Caco-2 (cell line): ENCODE measurements around the gene DPEP3. TPM values are rescaled to one million over a fixed set of nuclear protein-coding genes. Genes with fewer than 3 reads are reported as not detected.

Experiments
- BruUV-seq: library from RNA; stranded (reverse); fragments of 400-500 nt; replicated peaks from 2 replicates; lab custom pipeline; 2021; lab: Mats Ljungman, UMichigan
- CTCF ChIA-PET: fragments of 300-600 bp; sonication (Branson Sonifier 250); formaldehyde crosslinking; loops from one replicate; lab custom pipeline; 2022; ENCODE audit warnings: antibody characterized with exemption; lab: Charles Lee
- POLR2A ChIA-PET: fragments of 300-600 bp; sonication (Branson Sonifier 250); formaldehyde crosslinking; loops from one replicate; lab custom pipeline; 2022; ENCODE audit warnings: antibody characterized with exemption; lab: Charles Lee
- DNase-seq, 2 experiments: peaks; one replicate each; pipeline versions ENCODE4 v3.0.0 to v3.0.0-alpha.2; 2020 to 2022
- H3K27me3 ChIP-seq: replicated peaks from 2 replicates; pipeline ENCODE4 v1.6.0; 2011; ENCODE audit warnings: low read length; ENCODE audit not compliant: control insufficient read depth, insufficient read depth
- H3K36me3 ChIP-seq: 2 replicates; pipeline ENCODE4 v1.5.1; 2011; ENCODE audit warnings: low read length; ENCODE audit not compliant: control insufficient read depth, insufficient read depth
- H3K4me1 ChIP-seq: fragments of 250-450 bp; sonication (Bioruptor Pico); 2 replicates; pipeline ENCODE4 v1.5.1; 2020; ENCODE audit warnings: mild to moderate bottlenecking
- H3K4me3 ChIP-seq: 2 replicates; pipeline ENCODE4 v1.5.1; 2011; ENCODE audit warnings: low read depth, mild to moderate bottlenecking, control low read depth, low read length
- H3K9me3 ChIP-seq: fragments of 250-450 bp; sonication (Bioruptor Pico); 2 replicates; pipeline ENCODE4 v1.5.1; 2020; ENCODE audit warnings: mild to moderate bottlenecking, moderate library complexity
- H3K27ac Mint-ChIP-seq: one replicate; pipeline ENCODE4 v1.8.0; 2022; ENCODE audit warnings: mixed read lengths; ENCODE audit not compliant: unreplicated experiment
- H3K27me3 Mint-ChIP-seq: one replicate; pipeline ENCODE4 v1.8.0; 2022; ENCODE audit warnings: mixed read lengths; ENCODE audit not compliant: insufficient read depth, unreplicated experiment
- H3K36me3 Mint-ChIP-seq: one replicate; pipeline ENCODE4 v1.8.0; 2022; ENCODE audit warnings: mild to moderate bottlenecking, mixed read lengths; ENCODE audit not compliant: insufficient read depth, unreplicated experiment
- H3K4me1 Mint-ChIP-seq: one replicate; pipeline ENCODE4 v1.8.0; 2022; ENCODE audit warnings: low read depth, mixed read lengths; ENCODE audit not compliant: unreplicated experiment
- H3K4me3 Mint-ChIP-seq: one replicate; pipeline ENCODE4 v1.8.0; 2022; ENCODE audit warnings: mild to moderate bottlenecking, moderate library complexity, mixed read lengths; ENCODE audit not compliant: unreplicated experiment
- H3K9me3 Mint-ChIP-seq: one replicate; pipeline ENCODE4 v1.8.0; 2022; ENCODE audit warnings: mixed read lengths; ENCODE audit not compliant: unreplicated experiment
- intact Hi-C: fragments of 100-400 bp; cut with micrococcal nuclease; formaldehyde crosslinking; loops from one replicate; pipeline ENCODE4 v1.10.0; 2022; ENCODE audit not compliant: unreplicated experiment
- total RNA-seq: library from RNA; stranded (reverse); gene quantifications from 2 replicates; pipeline ENCODE4 v1.2.3, GENCODE V29; 2022
- TF ChIP-seq, protein P1 (sequence below), 2 experiments: fragments of 200-600 bp in 1 of 2; IDR thresholded peaks; 1 replicate in 1 of 2; 2 replicates in 1 of 2; pipeline versions ENCODE4 v1.5.1 to v1.8.0; 2011 to 2022; ENCODE audit warnings: antibody characterized with exemption in 1 of 2, control low read depth in 1 of 2, inconsistent platforms in 1 of 2, low read depth in 1 of 2, low read length in 1 of 2, mild to moderate bottlenecking in 1 of 2, moderate library complexity in 1 of 2; ENCODE audit not compliant: insufficient read depth in 1 of 2, severe bottlenecking in 1 of 2, unreplicated experiment in 1 of 2

DPEP3 gene
- total RNA-seq, 1 experiment from 2014 or later, result not detected

DNA sequence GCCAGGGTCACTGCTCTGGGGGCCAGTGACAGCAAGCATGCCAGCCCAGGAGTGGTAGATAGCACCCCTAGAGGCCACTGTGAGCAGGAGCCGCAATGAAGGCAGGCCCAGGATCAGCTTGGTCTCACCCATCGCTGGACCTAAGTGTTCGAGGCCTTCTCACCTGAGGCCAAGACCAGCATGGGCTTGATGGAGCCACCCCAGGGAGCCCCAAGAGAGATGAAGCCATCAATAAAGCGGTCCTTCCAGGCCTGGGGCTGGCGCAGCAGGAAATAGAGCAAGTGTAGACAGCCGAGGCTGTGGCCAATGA is 38.1 kb downstream of the DPEP3 start:
- peaks cover 9% of the 10 kb centered on the region for H3K4me1 Mint-ChIP-seq
- no peaks in the 10 kb centered on the region for H3K9me3 Mint-ChIP-seq
- H3K4me1 ChIP-seq, result peaks cover 9% of the 10 kb centered on the region; the same call in 1 of the 2 replicates
- H3K27me3 ChIP-seq, result no peaks in the 10 kb centered on the region
- no TSS peak for BruUV-seq
- H3K36me3 ChIP-seq, result no peaks in the 10 kb centered on the region; the same call in 1 of the 2 replicates
- H3K27ac Mint-ChIP-seq, result no peak overlapping the region
- intact Hi-C loops, result no loop called here
- TF ChIP-seq, protein P1, sequence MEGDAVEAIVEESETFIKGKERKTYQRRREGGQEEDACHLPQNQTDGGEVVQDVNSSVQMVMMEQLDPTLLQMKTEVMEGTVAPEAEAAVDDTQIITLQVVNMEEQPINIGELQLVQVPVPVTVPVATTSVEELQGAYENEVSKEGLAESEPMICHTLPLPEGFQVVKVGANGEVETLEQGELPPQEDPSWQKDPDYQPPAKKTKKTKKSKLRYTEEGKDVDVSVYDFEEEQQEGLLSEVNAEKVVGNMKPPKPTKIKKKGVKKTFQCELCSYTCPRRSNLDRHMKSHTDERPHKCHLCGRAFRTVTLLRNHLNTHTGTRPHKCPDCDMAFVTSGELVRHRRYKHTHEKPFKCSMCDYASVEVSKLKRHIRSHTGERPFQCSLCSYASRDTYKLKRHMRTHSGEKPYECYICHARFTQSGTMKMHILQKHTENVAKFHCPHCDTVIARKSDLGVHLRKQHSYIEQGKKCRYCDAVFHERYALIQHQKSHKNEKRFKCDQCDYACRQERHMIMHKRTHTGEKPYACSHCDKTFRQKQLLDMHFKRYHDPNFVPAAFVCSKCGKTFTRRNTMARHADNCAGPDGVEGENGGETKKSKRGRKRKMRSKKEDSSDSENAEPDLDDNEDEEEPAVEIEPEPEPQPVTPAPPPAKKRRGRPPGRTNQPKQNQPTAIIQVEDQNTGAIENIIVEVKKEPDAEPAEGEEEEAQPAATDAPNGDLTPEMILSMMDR (IDR thresholded peaks at IDR 0.05; ENCODE audit: insufficient read depth in 1 of 2, low read depth in 1 of 2, low read length in 1 of 2, severe bottlenecking in 1 of 2, unreplicated experiment in 1 of 2), result peak; percentile 76 to 80
- no peaks in the 10 kb centered on the region for H3K27me3 Mint-ChIP-seq
- peak; percentile 74 to 76 for DNase-seq
- CTCF ChIA-PET, result interaction anchor here (0.6 to 1.6 kb wide), 7 partner anchors 12 to 696 kb away, joined by 3 to 6 read pairs (median 4); no protein-coding TSS in a partner anchor
- H3K4me3 ChIP-seq, result no peak overlapping the region
- H3K9me3 ChIP-seq, result no peaks in the 10 kb centered on the region
- POLR2A ChIA-PET, result interaction anchor here (0.5 kb wide), 1 partner anchor 405 kb away, joined by 3 read pairs; no protein-coding TSS in a partner anchor
- peaks cover 90% of the 10 kb centered on the region for H3K36me3 Mint-ChIP-seq
- no peak overlapping the region for H3K4me3 Mint-ChIP-seq

- intact Hi-C loops, result no loop called here
- BruUV-seq, result no TSS peak
- H3K4me1 ChIP-seq, result peaks cover 12% of the 10 kb centered on the region; the same call in 1 of the 2 replicates
- H3K4me3 Mint-ChIP-seq, result peak overlapping the region; percentile 37
- no peak overlapping the region for H3K4me3 ChIP-seq
- H3K36me3 ChIP-seq, result no peaks in the 10 kb centered on the region; the same call in 1 of the 2 replicates
- H3K27me3 ChIP-seq, result no peaks in the 10 kb centered on the region
- H3K9me3 Mint-ChIP-seq, result no peaks in the 10 kb centered on the region
- no peaks in the 10 kb centered on the region for H3K9me3 ChIP-seq
- TF ChIP-seq, protein P1 (IDR thresholded peaks at IDR 0.05; ENCODE audit: insufficient read depth in 1 of 2, low read depth in 1 of 2, low read length in 1 of 2, severe bottlenecking in 1 of 2, unreplicated experiment in 1 of 2), result no peak
- H3K27me3 Mint-ChIP-seq, result no peaks in the 10 kb centered on the region
- peaks cover 14% of the 10 kb centered on the region for H3K4me1 Mint-ChIP-seq
- ChIA-PET POLR2A (interaction anchor here (0.5 kb wide), 1 partner anchor 404 kb away, joined by 3 read pairs; no protein-coding TSS in a partner anchor), CTCF (interaction anchor here (0.6 to 1.6 kb wide), 7 partner anchors 12 to 696 kb away, joined by 3 to 6 read pairs (median 4); no protein-coding TSS in a partner anchor)
- no peak overlapping the region for H3K27ac Mint-ChIP-seq
- peaks cover 90% of the 10 kb centered on the region for H3K36me3 Mint-ChIP-seq
- no peak for DNase-seq
These were observed 38.7 kb downstream of the DPEP3 start for GRCh38 chr16:67941469-67942199.

- no peak overlapping the region for H3K27ac Mint-ChIP-seq
- H3K36me3 Mint-ChIP-seq, result peaks cover 90% of the 10 kb centered on the region
- Histone ChIP-seq H3K27me3 (no peaks in the 10 kb centered on the region), H3K9me3 (no peaks in the 10 kb centered on the region), H3K36me3 (no peaks in the 10 kb centered on the region; the same call in 1 of the 2 replicates), H3K4me3 (no peak overlapping the region), H3K4me1 (peaks cover 12% of the 10 kb centered on the region; the same call in 1 of the 2 replicates)
- intact Hi-C loops, result no loop called here
- TF ChIP-seq, protein P1 (IDR thresholded peaks at IDR 0.05; ENCODE audit: insufficient read depth in 1 of 2, low read depth in 1 of 2, low read length in 1 of 2, severe bottlenecking in 1 of 2, unreplicated experiment in 1 of 2), result no peak
- ChIA-PET POLR2A (no interaction called here), CTCF (interaction anchor here (0.6 to 0.7 kb wide), 3 partner anchors 18 to 419 kb away, joined by 3 to 5 read pairs (median 5); no protein-coding TSS in a partner anchor)
- H3K4me1 Mint-ChIP-seq, result peaks cover 16% of the 10 kb centered on the region
- no peaks in the 10 kb centered on the region for H3K27me3 Mint-ChIP-seq
- H3K9me3 Mint-ChIP-seq, result no peaks in the 10 kb centered on the region
- H3K4me3 Mint-ChIP-seq, result no peak overlapping the region
- DNase-seq, result no peak
- BruUV-seq, result no TSS peak
These were observed 39.7 kb downstream of the DPEP3 start for GRCh38 chr16:67940446-67941089.
